Measurements from ENCODE around the gene GRIA3. TPM values are rescaled to one million over a fixed set of nuclear protein-coding genes. Genes with fewer than 3 reads are reported as not detected.
A peak's percentile ranks its signal among the peaks of the same experiment; 100 is the strongest.

GRIA3 gene
- total RNA-seq, 1 donor from 2014 or later, result 0.26 TPM

- H3K4me3 ChIP-seq (ENCODE audit: low read depth, low read length), result no peak overlapping the region
- no peak for TF ChIP-seq CTCF (IDR thresholded peaks at IDR 0.05; ENCODE audit: insufficient read depth, low read length, severe bottlenecking)
- DNase-seq (ENCODE audit: low read depth) (no peak), FAIRE-seq (no peak)
- H3K36me3 ChIP-seq (ENCODE audit: control insufficient read depth, insufficient read depth, low read length), result no peaks in the 10 kb centered on the region
- H3K27me3 ChIP-seq (ENCODE audit: control insufficient read depth, insufficient read depth, low read length), result no peaks in the 10 kb centered on the region
These were observed 284.4 kb downstream of the GRIA3 start for GRCh38 chrX:123468481-123468880.

- no peak for TF ChIP-seq CTCF (IDR thresholded peaks at IDR 0.05; ENCODE audit: insufficient read depth, low read length, severe bottlenecking)
- no peaks in the 10 kb centered on the region for H3K36me3 ChIP-seq (ENCODE audit: control insufficient read depth, insufficient read depth, low read length)
- H3K27me3 ChIP-seq (ENCODE audit: control insufficient read depth, insufficient read depth, low read length), result no peaks in the 10 kb centered on the region
- no peak overlapping the region for H3K4me3 ChIP-seq (ENCODE audit: low read depth, low read length)
- no peak for FAIRE-seq
- peak; percentile 9 for DNase-seq (ENCODE audit: low read depth)
These were observed 291.1 kb downstream of the GRIA3 start for GRCh38 chrX:123475068-123475724.

- TF ChIP-seq CTCF (IDR thresholded peaks at IDR 0.05; ENCODE audit: insufficient read depth, low read length, severe bottlenecking), result no peak
- FAIRE-seq (no peak), DNase-seq (ENCODE audit: low read depth) (no peak)
- no peaks in the 10 kb centered on the region for H3K27me3 ChIP-seq (ENCODE audit: control insufficient read depth, insufficient read depth, low read length)
- no peak overlapping the region for H3K4me3 ChIP-seq (ENCODE audit: low read depth, low read length)
- H3K36me3 ChIP-seq (ENCODE audit: control insufficient read depth, insufficient read depth, low read length), result no peaks in the 10 kb centered on the region
These were observed 292.6 kb downstream of the GRIA3 start for GRCh38 chrX:123476611-123477219.

GRCh38 chrX:123477673-123478072, 293.6 kb downstream of the GRIA3 start:
- no peak overlapping the region for H3K4me3 ChIP-seq (ENCODE audit: low read depth, low read length)
- H3K27me3 ChIP-seq (ENCODE audit: control insufficient read depth, insufficient read depth, low read length), result no peaks in the 10 kb centered on the region
- DNase-seq (ENCODE audit: low read depth) (no peak), FAIRE-seq (peak; percentile 7)
- no peaks in the 10 kb centered on the region for H3K36me3 ChIP-seq (ENCODE audit: control insufficient read depth, insufficient read depth, low read length)
- TF ChIP-seq CTCF (IDR thresholded peaks at IDR 0.05; ENCODE audit: insufficient read depth, low read length, severe bottlenecking), result no peak

GRCh38 chrX:123481913-123482851, 298.1 kb downstream of the GRIA3 start:
- no peak for FAIRE-seq
- no peaks in the 10 kb centered on the region for H3K36me3 ChIP-seq (ENCODE audit: control insufficient read depth, insufficient read depth, low read length)
- no peak for TF ChIP-seq CTCF (IDR thresholded peaks at IDR 0.05; ENCODE audit: insufficient read depth, low read length, severe bottlenecking)
- DNase-seq (ENCODE audit: low read depth), result peak; percentile 2
- no peak overlapping the region for H3K4me3 ChIP-seq (ENCODE audit: low read depth, low read length)
- no peaks in the 10 kb centered on the region for H3K27me3 ChIP-seq (ENCODE audit: control insufficient read depth, insufficient read depth, low read length)
